Medulla oblongata (tissue), 1 donor: Measurements from ENCODE around the gene NXPH3.

Experiments used
- DNase-seq: peaks from one replicate; pipeline ENCODE4 v3.0.0-alpha.2; 2015; ENCODE audit errors: extremely low spot score

The NXPH3 gene

GRCh38 chr17:49592263-49592662 lies 16.6 kb downstream of the NXPH3 start:
- DNase-seq, result no peak

GRCh38 chr17:49595328-49595727 lies 19.7 kb downstream of the NXPH3 start:
- DNase-seq, result no peak

- no peak for DNase-seq
Measured at GRCh38 chr17:49595980-49596379, 20.3 kb downstream of the NXPH3 start.

GRCh38 chr17:49596613-49597244 lies 21.1 kb downstream of the NXPH3 start:
- DNase-seq, result no peak

- DNase-seq, result no peak
Measured at GRCh38 chr17:49597436-49597835, 21.8 kb downstream of the NXPH3 start.

- no peak for DNase-seq
Measured at GRCh38 chr17:49597928-49598655, 22.4 kb downstream of the NXPH3 start.

- no peak for DNase-seq
Measured at GRCh38 chr17:49598918-49599317, 23.2 kb downstream of the NXPH3 start.

- DNase-seq, result no peak
Measured at GRCh38 chr17:49600949-49601348, 25.3 kb downstream of the NXPH3 start.

- no peak for DNase-seq
Measured at GRCh38 chr17:49602783-49603182, 27.1 kb downstream of the NXPH3 start.

- no peak for DNase-seq
Measured at GRCh38 chr17:49603238-49603637, 27.6 kb downstream of the NXPH3 start.

GRCh38 chr17:49603720-49604119 lies 28.0 kb downstream of the NXPH3 start:
- DNase-seq, result no peak

GRCh38 chr17:49604314-49604869 lies 28.7 kb downstream of the NXPH3 start:
- DNase-seq, result no peak

GRCh38 chr17:49610883-49611584 lies 35.4 kb downstream of the NXPH3 start:
- DNase-seq, result no peak

GRCh38 chr17:49612726-49613125 lies 37.1 kb downstream of the NXPH3 start:
- no peak for DNase-seq

GRCh38 chr17:49613182-49613800 lies 37.6 kb downstream of the NXPH3 start:
- no peak for DNase-seq

- DNase-seq, result peak; percentile 48
Measured at GRCh38 chr17:49616086-49616485, 40.4 kb downstream of the NXPH3 start.

GRCh38 chr17:49616601-49617131 lies 41.0 kb downstream of the NXPH3 start:
- peak; percentile 12 for DNase-seq

- DNase-seq, result no peak
Measured at GRCh38 chr17:49618028-49618611, 42.4 kb downstream of the NXPH3 start.

GRCh38 chr17:49621420-49621819 lies 45.7 kb downstream of the NXPH3 start:
- no peak for DNase-seq

GRCh38 chr17:49621946-49622529 lies 46.4 kb downstream of the NXPH3 start:
- no peak for DNase-seq

- no peak for DNase-seq
Measured at GRCh38 chr17:49624896-49625295, 49.2 kb downstream of the NXPH3 start.
